Lower lobe of right lung (tissue), 2 donors: ENCODE measurements around the gene LSP1. TPM values are rescaled to one million over a fixed set of nuclear protein-coding genes. Genes with fewer than 3 reads are reported as not detected.
A peak's percentile ranks its signal among the peaks of the same experiment; 100 is the strongest.

ENCODE experiments used
- ATAC-seq, 2 donors: fragments of 200-7000 bp; cut with Tn5 transposase; one replicate each; pipeline ENCODE4 v1.9.1; 2020 to 2022; ENCODE audit warnings: mild to moderate bottlenecking in 2 of 2, moderate library complexity in 2 of 2
- DNase-seq: peaks from one replicate; pipeline ENCODE4 v3.0.0-alpha.2; 2020
- H3K27ac ChIP-seq: fragments of 200-600 bp; one replicate; pipeline ENCODE4 v1.8.0; 2022
- H3K27me3 ChIP-seq: fragments of 200-600 bp; one replicate; pipeline ENCODE4 v1.8.0; 2022; ENCODE audit warnings: low read depth
- H3K36me3 ChIP-seq: fragments of 200-600 bp; one replicate; pipeline ENCODE4 v1.8.0; 2022; ENCODE audit warnings: mild to moderate bottlenecking
- H3K4me1 ChIP-seq: fragments of 200-600 bp; one replicate; pipeline ENCODE4 v1.8.0; 2022
- H3K4me3 ChIP-seq: fragments of 200-600 bp; one replicate; pipeline ENCODE4 v1.8.0; 2022; ENCODE audit warnings: mild to moderate bottlenecking
- H3K9me3 ChIP-seq: fragments of 200-600 bp; one replicate; pipeline ENCODE4 v1.8.0; 2022
- CTCF ChIP-seq: fragments of 200-600 bp; IDR thresholded peaks from one replicate; pipeline ENCODE4 v1.8.0; 2022; ENCODE audit warnings: antibody characterized with exemption, mild to moderate bottlenecking
- intact Hi-C: fragments of 100-400 bp; cut with DNase I; formaldehyde crosslinking; loops from one replicate; pipeline ENCODE4 v1.11.0; 2022
- total RNA-seq: library from RNA; stranded (reverse); fragmentation: NEBNext Ultra II Directional; extraction: Animal tissue kit (Norgen Biotek cat#: 25700); gene quantifications from one replicate; pipeline ENCODE4 v1.2.1, GENCODE V29; 2021
- donor health status: DM: no; HTN: yes; CAD: no; lungs with severe emphysema.

The LSP1 gene
- total RNA-seq, 1 donor from 2014 or later: 90.4 TPM

DNA sequence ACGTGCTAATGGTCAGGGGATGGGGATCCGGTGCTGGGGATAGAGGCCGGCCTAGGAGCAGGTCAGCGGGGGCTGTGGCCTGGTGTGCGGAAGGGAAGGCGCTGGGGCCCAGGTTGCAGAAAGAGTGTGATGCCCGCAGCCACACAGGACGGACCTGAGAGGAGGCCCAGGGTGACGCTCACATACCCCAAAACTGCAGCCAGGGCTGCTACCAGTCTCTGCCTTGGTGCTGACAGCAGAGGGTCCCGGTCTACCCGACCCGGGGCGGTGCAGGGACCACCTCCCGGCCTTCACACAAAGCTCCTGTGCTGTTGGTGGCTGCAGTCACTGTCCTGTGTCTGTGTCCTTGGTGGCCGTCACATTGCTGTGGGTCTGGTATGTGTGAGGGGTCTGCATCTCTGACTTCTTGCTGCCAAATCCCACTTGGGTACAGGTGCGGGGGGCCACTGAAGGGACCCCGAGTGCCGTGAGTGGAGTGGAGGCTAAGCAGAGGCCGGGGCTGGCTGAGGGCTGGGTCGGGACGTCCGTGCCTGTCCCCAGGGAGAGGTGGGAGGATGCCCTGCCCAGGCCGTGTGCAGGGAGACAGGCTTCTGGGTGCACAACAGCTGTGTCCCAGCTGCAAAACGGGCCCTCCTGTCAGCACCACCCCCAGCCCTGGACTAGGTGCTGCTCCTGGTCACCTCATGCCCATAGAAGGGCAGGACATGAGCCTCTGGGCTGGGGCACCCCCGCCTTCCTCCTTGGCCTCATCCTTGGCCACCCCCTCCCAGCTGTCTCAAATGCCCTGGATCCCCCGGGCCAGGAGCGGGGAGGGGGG is 1.5 kb downstream of the LSP1 start:
- no peak for TF ChIP-seq CTCF
- H3K27me3 ChIP-seq: no peaks in the 10 kb centered on the region
- H3K4me1 ChIP-seq: peaks cover 20% of the 10 kb centered on the region
- H3K4me3 ChIP-seq: peak overlapping the region; percentile 58
- H3K36me3 ChIP-seq: no peaks in the 10 kb centered on the region
- H3K9me3 ChIP-seq: no peaks in the 10 kb centered on the region
- peak overlapping the region; percentile 88 for H3K27ac ChIP-seq
- intact Hi-C loops: no loop called here
- DNase-seq (no peak), ATAC-seq (no peak)

- no peak for TF ChIP-seq CTCF
- H3K4me3 ChIP-seq: peak overlapping the region; percentile 58
- ATAC-seq: no peak
- no peaks in the 10 kb centered on the region for H3K9me3 ChIP-seq
- no peak for DNase-seq
- no peaks in the 10 kb centered on the region for H3K36me3 ChIP-seq
- intact Hi-C loops: no loop called here
- H3K4me1 ChIP-seq: peaks cover 20% of the 10 kb centered on the region
- no peaks in the 10 kb centered on the region for H3K27me3 ChIP-seq
- H3K27ac ChIP-seq: no peak overlapping the region
Observed at GRCh38 chr11:1854949-1855885, 2.3 kb downstream of the LSP1 start.

- DNase-seq (no peak), ATAC-seq (no peak)
- H3K9me3 ChIP-seq: no peaks in the 10 kb centered on the region
- no peak overlapping the region for H3K4me3 ChIP-seq
- H3K27ac ChIP-seq: no peak overlapping the region
- H3K4me1 ChIP-seq: peaks cover 16% of the 10 kb centered on the region
- intact Hi-C loops: no loop called here
- no peaks in the 10 kb centered on the region for H3K36me3 ChIP-seq
- TF ChIP-seq CTCF: no peak
- no peaks in the 10 kb centered on the region for H3K27me3 ChIP-seq
Observed at GRCh38 chr11:1855886-1856265, 3.0 kb downstream of the LSP1 start.

GRCh38 chr11:1856306-1857005 is 3.6 kb downstream of the LSP1 start:
- Histone ChIP-seq H3K9me3 (no peaks in the 10 kb centered on the region), H3K27me3 (no peaks in the 10 kb centered on the region), H3K27ac (no peak overlapping the region), H3K4me3 (no peak overlapping the region), H3K36me3 (no peaks in the 10 kb centered on the region), H3K4me1 (peaks cover 13% of the 10 kb centered on the region)
- DNase-seq: no peak
- intact Hi-C loops: no loop called here
- TF ChIP-seq CTCF: no peak
- no peak for ATAC-seq

- no peaks in the 10 kb centered on the region for H3K9me3 ChIP-seq
- no peak for DNase-seq
- peaks cover 7% of the 10 kb centered on the region for H3K4me1 ChIP-seq
- H3K27ac ChIP-seq: no peak overlapping the region
- ATAC-seq: no peak
- no peaks in the 10 kb centered on the region for H3K27me3 ChIP-seq
- no peak for TF ChIP-seq CTCF
- no peaks in the 10 kb centered on the region for H3K36me3 ChIP-seq
- intact Hi-C loops: no loop called here
- H3K4me3 ChIP-seq: no peak overlapping the region
Observed at GRCh38 chr11:1857064-1857463, 4.2 kb downstream of the LSP1 start.
